H9 (cell line): Measurements from ENCODE around the gene WDR5. TPM values are rescaled to one million over a fixed set of nuclear protein-coding genes. Genes with fewer than 3 reads are reported as not detected.
A peak's percentile ranks its signal among the peaks of the same experiment; 100 is the strongest.

ENCODE experiments used
- DNase-seq: peaks from one replicate; pipeline ENCODE4 v3.0.0-alpha.2; 2017
- H2AFZ ChIP-seq: one replicate; pipeline ENCODE4 v1.6.1; 2013; ENCODE audit warnings: mild to moderate bottlenecking, low read length, control low read depth, moderate library complexity
- H2AK5ac ChIP-seq: 2 replicates; pipeline ENCODE4 v1.6.1; 2013; ENCODE audit warnings: low read length, control low read depth, mixed read lengths; ENCODE audit not compliant: insufficient read length
- H2BK120ac ChIP-seq: one replicate; pipeline ENCODE4 v1.6.1; 2013; ENCODE audit warnings: low read depth, mild to moderate bottlenecking, low read length, control low read depth, inconsistent platforms; ENCODE audit not compliant: poor library complexity, severe bottlenecking
- H2BK12ac ChIP-seq: 2 replicates; pipeline ENCODE4 v1.6.1; 2013; ENCODE audit warnings: low read length, control low read depth, mixed read lengths, low read depth; ENCODE audit not compliant: insufficient read length
- H2BK15ac ChIP-seq: 2 replicates; pipeline ENCODE4 v1.6.1; 2013; ENCODE audit warnings: low read depth, low read length, control low read depth
- H2BK20ac ChIP-seq: one replicate; pipeline ENCODE4 v1.6.1; 2013; ENCODE audit warnings: low read depth, mild to moderate bottlenecking, low read length, control low read depth, inconsistent platforms; ENCODE audit not compliant: poor library complexity, severe bottlenecking
- H2BK5ac ChIP-seq: 2 replicates; pipeline ENCODE4 v1.6.1; 2013; ENCODE audit warnings: low read length, control low read depth, mixed read lengths; ENCODE audit not compliant: insufficient read length
- H3K14ac ChIP-seq: 2 replicates; pipeline ENCODE4 v1.6.1; 2013; ENCODE audit warnings: low read length, control low read depth; ENCODE audit not compliant: insufficient read depth
- H3K18ac ChIP-seq: 2 replicates; pipeline ENCODE4 v1.6.1; 2013; ENCODE audit warnings: low read depth, mild to moderate bottlenecking, mixed read lengths, low read length, control low read depth; ENCODE audit not compliant: insufficient read length
- H3K23ac ChIP-seq: 2 replicates; pipeline ENCODE4 v1.6.1; 2013; ENCODE audit warnings: low read length, control low read depth, mixed read lengths, low read depth; ENCODE audit not compliant: insufficient read length
- H3K23me2 ChIP-seq: 2 replicates; pipeline ENCODE4 v1.6.1; 2013; ENCODE audit warnings: low read depth, mild to moderate bottlenecking, mixed read lengths, low read length, control low read depth; ENCODE audit not compliant: insufficient read length, poor library complexity, severe bottlenecking
- H3K27ac ChIP-seq: 2 replicates; pipeline ENCODE4 v1.5.1; 2013; ENCODE audit warnings: low read length, control low read depth, mixed read lengths, low read depth; ENCODE audit not compliant: insufficient read length
- H3K27me3 ChIP-seq: 2 replicates; pipeline ENCODE4 v1.6.1; 2013; ENCODE audit warnings: low read length, control low read depth, inconsistent platforms; ENCODE audit not compliant: insufficient read depth
- H3K4ac ChIP-seq: 2 replicates; pipeline ENCODE4 v1.6.1; 2013; ENCODE audit warnings: low read depth, mild to moderate bottlenecking, control low read depth, inconsistent platforms, low read length, moderate library complexity
- H3K4me1 ChIP-seq: 2 replicates; pipeline ENCODE4 v1.6.1; 2013; ENCODE audit warnings: low read length, control low read depth, inconsistent platforms; ENCODE audit not compliant: insufficient read depth
- H3K4me2 ChIP-seq: 2 replicates; pipeline ENCODE4 v1.6.1; 2013; ENCODE audit warnings: low read length, control low read depth, mixed read lengths; ENCODE audit not compliant: insufficient read length, insufficient read depth
- H3K56ac ChIP-seq: 2 replicates; pipeline ENCODE4 v1.6.1; 2013; ENCODE audit warnings: low read depth, mild to moderate bottlenecking, mixed read lengths, low read length, control low read depth; ENCODE audit not compliant: insufficient read length
- H3K79me1 ChIP-seq: 2 replicates; pipeline ENCODE4 v1.6.1; 2013; ENCODE audit warnings: low read depth, mild to moderate bottlenecking, moderate library complexity, low read length, control low read depth, inconsistent platforms; ENCODE audit not compliant: insufficient read depth, poor library complexity, severe bottlenecking
- H3K79me2 ChIP-seq: 2 replicates; pipeline ENCODE4 v1.6.1; 2013; ENCODE audit warnings: low read length, control low read depth, inconsistent platforms; ENCODE audit not compliant: insufficient read depth
- H3K9ac ChIP-seq: 2 replicates; pipeline ENCODE4 v1.6.1; 2013; ENCODE audit warnings: low read length, control low read depth, mixed read lengths; ENCODE audit not compliant: insufficient read length; ENCODE audit errors: extremely low read depth
- H3K9me3 ChIP-seq: one replicate; pipeline ENCODE4 v1.6.1; 2013; ENCODE audit warnings: low read depth, low read length, inconsistent platforms; ENCODE audit not compliant: control insufficient read depth
- H3T11ph ChIP-seq: one replicate; pipeline ENCODE4 v1.6.1; 2013; ENCODE audit warnings: mild to moderate bottlenecking, low read length, control low read depth, inconsistent platforms
- H4K20me1 ChIP-seq: one replicate; pipeline ENCODE4 v1.6.1; 2013; ENCODE audit not compliant: control insufficient read depth, insufficient read length, insufficient read depth
- H4K5ac ChIP-seq: 2 replicates; pipeline ENCODE4 v1.6.1; 2013; ENCODE audit warnings: low read depth, mild to moderate bottlenecking, mixed read lengths, low read length, control low read depth; ENCODE audit not compliant: insufficient read length
- H4K8ac ChIP-seq: replicated peaks from 2 replicates; pipeline ENCODE4 v1.6.1; 2013; ENCODE audit warnings: low read length, control low read depth, mixed read lengths, low read depth; ENCODE audit not compliant: insufficient read length
- H4K91ac ChIP-seq: 2 replicates; pipeline ENCODE4 v1.6.1; 2013; ENCODE audit warnings: low read depth, mild to moderate bottlenecking, moderate library complexity, mixed read lengths, low read length, control low read depth; ENCODE audit not compliant: insufficient read length
- H3K27ac Mint-ChIP-seq, 3 experiments: 2 replicates in 2 of 3; 3 replicates in 1 of 3; pipeline ENCODE4 v1.8.0; 2020 to 2021; ENCODE audit warnings: mixed read lengths in 3 of 3, mild to moderate bottlenecking in 1 of 3, moderate library complexity in 1 of 3
- H3K27me3 Mint-ChIP-seq: 2 replicates; pipeline ENCODE4 v1.8.0; 2021; ENCODE audit warnings: low read depth, mild to moderate bottlenecking, moderate library complexity, mixed read lengths
- H3K36me3 Mint-ChIP-seq, 3 experiments: 2 replicates in 2 of 3; 3 replicates in 1 of 3; pipeline ENCODE4 v1.8.0; 2020 to 2021; ENCODE audit warnings: low read depth in 3 of 3, mixed read lengths in 3 of 3; ENCODE audit not compliant: insufficient read depth in 1 of 3
- H3K4me1 Mint-ChIP-seq, 2 experiments: 2 replicates each; pipeline ENCODE4 v1.8.0; 2020; ENCODE audit warnings: mixed read lengths in 2 of 2
- H3K4me3 Mint-ChIP-seq, 2 experiments: 2 replicates in 1 of 2; 3 replicates in 1 of 2; pipeline ENCODE4 v1.8.0; 2020 to 2021; ENCODE audit warnings: mild to moderate bottlenecking in 2 of 2, mixed read lengths in 2 of 2, moderate library complexity in 1 of 2
- H3K9me3 Mint-ChIP-seq, 2 experiments: 2 replicates in 1 of 2; 3 replicates in 1 of 2; pipeline ENCODE4 v1.8.0; 2020; ENCODE audit warnings: mild to moderate bottlenecking in 2 of 2, mixed read lengths in 2 of 2, moderate library complexity in 1 of 2
- WGBS: extraction: QIAGEN DNeasy Blood & Tissue Kit; methylation state at CpG from one replicate; pipeline ENCODE4 v1.1.7; 2013; ENCODE audit warnings: missing lambda C conversion rate, low lambda C conversion rate, mixed read lengths; ENCODE audit not compliant: insufficient read length; ENCODE audit errors: extremely low coverage; 5-methylcytosine and 5-hydroxymethylcytosine counted together
- total RNA-seq: library from RNA; stranded (reverse); gene quantifications from 2 replicates; pipeline ENCODE4 v1.2.1, GENCODE V29; 2021
- TF ChIP-seq, protein P1 (sequence below): fragments of 200-600 bp; sonication (generic); conservative IDR thresholded peaks from 3 replicates; pipeline ENCODE4 v1.8.0; 2021; ENCODE audit warnings: antibody characterized with exemption, mild to moderate bottlenecking

The WDR5 gene
- total RNA-seq, 1 experiment from 2014 or later, result 72.3 TPM

- Histone ChIP-seq H4K91ac (no peak overlapping the region), H3K4me1 (peaks cover 7% of the 10 kb centered on the region; the same call in 1 of the 2 replicates), H3K9me3 (no peaks in the 10 kb centered on the region), H2BK15ac (no peak overlapping the region), H2AK5ac (no peak overlapping the region), H2BK20ac (no peak overlapping the region), H3K23me2 (peaks cover 11% of the 10 kb centered on the region), H3K27me3 (no peaks in the 10 kb centered on the region), H3K18ac (no peak overlapping the region), H4K5ac (no peak overlapping the region), H3K56ac (no peak overlapping the region), H4K20me1 (peaks cover 6% of the 10 kb centered on the region), H2BK120ac (no peak overlapping the region), H2AFZ (no peak overlapping the region), H3K4me2 (peak overlapping the region; percentile 40), H3K4ac (no peak overlapping the region), H3K9ac (peak overlapping the region; percentile 23), H3K23ac (no peak overlapping the region), H2BK5ac (no peak overlapping the region), H3K27ac (no peak overlapping the region), H3K79me1 (peaks cover 5% of the 10 kb centered on the region), H4K8ac (no peak overlapping the region), H3K14ac (no peak overlapping the region), H3T11ph (no peak overlapping the region), H2BK12ac (no peak overlapping the region), H3K79me2 (peaks cover 29% of the 10 kb centered on the region; the same call in 1 of the 2 replicates)
- peak; percentile 49 for DNase-seq
- Mint-ChIP-seq H3K9me3 (no peaks in the 10 kb centered on the region), H3K4me1 (peaks cover 33 to 51% of the 10 kb centered on the region in 2 experiments), H3K27ac (peak overlapping the region in 1 of 3 experiments; percentile 52; a peak in 2 of 7 replicates), H3K27me3 (no peaks in the 10 kb centered on the region), H3K36me3 (peaks cover 7 to 18% (median 12%) of the 10 kb centered on the region in 3 experiments; a peak in 6 of 7 replicates), H3K4me3 (peak overlapping the region; percentile 73 to 82)
- TF ChIP-seq, protein P1, sequence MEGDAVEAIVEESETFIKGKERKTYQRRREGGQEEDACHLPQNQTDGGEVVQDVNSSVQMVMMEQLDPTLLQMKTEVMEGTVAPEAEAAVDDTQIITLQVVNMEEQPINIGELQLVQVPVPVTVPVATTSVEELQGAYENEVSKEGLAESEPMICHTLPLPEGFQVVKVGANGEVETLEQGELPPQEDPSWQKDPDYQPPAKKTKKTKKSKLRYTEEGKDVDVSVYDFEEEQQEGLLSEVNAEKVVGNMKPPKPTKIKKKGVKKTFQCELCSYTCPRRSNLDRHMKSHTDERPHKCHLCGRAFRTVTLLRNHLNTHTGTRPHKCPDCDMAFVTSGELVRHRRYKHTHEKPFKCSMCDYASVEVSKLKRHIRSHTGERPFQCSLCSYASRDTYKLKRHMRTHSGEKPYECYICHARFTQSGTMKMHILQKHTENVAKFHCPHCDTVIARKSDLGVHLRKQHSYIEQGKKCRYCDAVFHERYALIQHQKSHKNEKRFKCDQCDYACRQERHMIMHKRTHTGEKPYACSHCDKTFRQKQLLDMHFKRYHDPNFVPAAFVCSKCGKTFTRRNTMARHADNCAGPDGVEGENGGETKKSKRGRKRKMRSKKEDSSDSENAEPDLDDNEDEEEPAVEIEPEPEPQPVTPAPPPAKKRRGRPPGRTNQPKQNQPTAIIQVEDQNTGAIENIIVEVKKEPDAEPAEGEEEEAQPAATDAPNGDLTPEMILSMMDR, result no peak
- no CpG with 5 or more reads among the region's 7 CpGs for WGBS
Observed at GRCh38 chr9:134134949-134135342, 936 bp upstream of the WDR5 start.
